Hepatocyte (in vitro differentiated cells): ENCODE data around the gene HASPIN. TPM values are rescaled to one million over a fixed set of nuclear protein-coding genes. Genes with fewer than 3 reads are reported as not detected.
A peak's percentile ranks its signal among the peaks of the same experiment; 100 is the strongest.

ENCODE experiments used
- DNase-seq: peaks from one replicate; pipeline ENCODE4 v3.0.0-alpha.2; 2016; ENCODE audit warnings: low spot score
- H2AFZ ChIP-seq: fragments of 200-600 bp; sonication (generic); 2 replicates; pipeline ENCODE4 v1.6.0; 2016; ENCODE audit warnings: antibody characterized with exemption, mild to moderate bottlenecking
- H3K27ac ChIP-seq: fragments of 200-600 bp; sonication (generic); 2 replicates; pipeline ENCODE4 v1.5.1; 2016; ENCODE audit warnings: mild to moderate bottlenecking
- H3K27me3 ChIP-seq: fragments of 200-600 bp; sonication (generic); 2 replicates; pipeline ENCODE4 v1.6.1; 2016
- H3K36me3 ChIP-seq: fragments of 200-600 bp; sonication (generic); replicated peaks from 2 replicates; pipeline ENCODE4 v1.5.1; 2016; ENCODE audit warnings: low read depth; ENCODE audit not compliant: insufficient read depth
- H3K4me1 ChIP-seq: fragments of 200-600 bp; sonication (generic); 2 replicates; pipeline ENCODE4 v1.5.1; 2016; ENCODE audit warnings: mild to moderate bottlenecking, moderate library complexity; ENCODE audit not compliant: insufficient read depth
- H3K4me2 ChIP-seq: fragments of 200-600 bp; sonication (generic); 2 replicates; pipeline ENCODE4 v1.6.0; 2016
- H3K4me3 ChIP-seq: fragments of 200-600 bp; sonication (generic); 2 replicates; pipeline ENCODE4 v1.5.1; 2016; ENCODE audit warnings: mild to moderate bottlenecking
- H3K79me2 ChIP-seq: fragments of 200-600 bp; sonication (generic); 2 replicates; pipeline ENCODE4 v1.6.0; 2017; ENCODE audit warnings: mild to moderate bottlenecking
- H3K9me2 ChIP-seq: fragments of 200-600 bp; sonication (generic); replicated peaks from 2 replicates; pipeline ENCODE4 v1.6.0; 2017; ENCODE audit warnings: mild to moderate bottlenecking; ENCODE audit not compliant: insufficient read depth
- H3K9me3 ChIP-seq: fragments of 200-600 bp; sonication (generic); 2 replicates; pipeline ENCODE4 v1.5.1; 2016; ENCODE audit warnings: low read depth, mild to moderate bottlenecking
- H4K20me1 ChIP-seq: fragments of 200-600 bp; sonication (generic); 2 replicates; pipeline ENCODE4 v1.6.0; 2016; ENCODE audit warnings: mild to moderate bottlenecking; ENCODE audit not compliant: insufficient read depth, poor library complexity, severe bottlenecking
- EZH2 ChIP-seq: fragments of 200-600 bp; sonication (generic); IDR thresholded peaks from 2 replicates; pipeline ENCODE4 v1.6.1; 2016; ENCODE audit warnings: antibody characterized with exemption, mild to moderate bottlenecking, borderline replicate concordance
- EZH2phosphoT487 ChIP-seq: fragments of 200-600 bp; sonication (generic); IDR thresholded peaks from one replicate; pipeline ENCODE4 v1.6.1; 2018; ENCODE audit warnings: antibody characterized with exemption, mild to moderate bottlenecking, low read depth, moderate library complexity; ENCODE audit not compliant: unreplicated experiment, severe bottlenecking
- WGBS: methylation state at CpG from one replicate; pipeline ENCODE4 v1.1.6; 2016; ENCODE audit warnings: low lambda C conversion rate; ENCODE audit errors: missing lambda C conversion rate; 5-methylcytosine and 5-hydroxymethylcytosine counted together
- polyA plus RNA-seq: library from polyadenylated mRNA; unstranded; fragments of >200 nt; fragmentation: Nextera tagmentation; extraction: Ambion mirVana; gene quantifications from 2 replicates; pipeline ENCODE4 v1.2.1, GENCODE V29; 2016
- total RNA-seq: library from RNA; depleted of rRNA; stranded (reverse); fragments of >200 nt; gene quantifications from 2 replicates; pipeline ENCODE4 v1.2.3, GENCODE V29; 2014
- TF ChIP-seq, protein P1 (sequence below): fragments of 200-600 bp; sonication (generic); IDR thresholded peaks from 2 replicates; pipeline ENCODE4 v1.5.1; 2016; ENCODE audit warnings: antibody characterized with exemption, mild to moderate bottlenecking; ENCODE audit not compliant: poor library complexity

HASPIN gene
- total and polyA plus RNA-seq, 2 experiments from 2014 or later = 1.1 to 1.5 TPM

DNA sequence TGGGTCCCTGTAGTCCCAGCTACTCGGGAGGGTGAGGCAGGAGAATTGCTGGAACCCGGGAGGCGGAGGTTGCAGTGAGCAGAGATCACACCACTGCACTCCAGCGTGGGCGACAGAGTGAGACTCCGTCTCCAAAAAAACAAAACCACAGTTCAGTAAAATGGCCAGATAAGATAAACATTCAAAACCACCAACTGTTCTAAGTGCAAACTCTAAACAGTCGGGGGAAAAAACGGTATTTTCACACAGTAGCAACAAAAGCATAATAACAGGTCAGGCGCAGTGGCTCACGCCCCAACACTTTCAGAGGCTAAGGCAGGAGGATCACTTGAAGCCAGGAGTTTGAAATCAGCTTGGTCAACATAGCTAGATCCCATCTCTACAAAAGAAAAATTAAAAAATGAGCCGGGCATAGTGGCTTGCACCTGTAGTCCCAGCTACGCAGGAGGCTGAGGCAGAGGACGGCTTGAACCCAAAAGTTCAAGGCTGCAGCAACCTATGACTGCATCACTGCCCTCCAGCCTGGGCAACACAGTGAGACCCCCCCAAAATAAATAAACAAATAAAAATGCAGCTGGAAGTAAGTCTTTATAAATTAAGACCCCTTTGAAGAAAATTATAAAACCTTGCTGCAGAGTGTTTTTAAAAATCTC is 10.8 kb upstream of the HASPIN start:
- H3K79me2 ChIP-seq = no peaks in the 10 kb centered on the region
- no peak overlapping the region for H3K4me3 ChIP-seq
- no peaks in the 10 kb centered on the region for H3K27me3 ChIP-seq
- no peak overlapping the region for H3K4me2 ChIP-seq
- H3K9me3 ChIP-seq = no peaks in the 10 kb centered on the region
- H2AFZ ChIP-seq = no peak overlapping the region
- H4K20me1 ChIP-seq = no peaks in the 10 kb centered on the region
- 88% methylated on average over 13 of the region's 13 CpGs for WGBS
- TF ChIP-seq EZH2 (no peak), EZH2phosphoT487 (no peak)
- TF ChIP-seq, protein P1, sequence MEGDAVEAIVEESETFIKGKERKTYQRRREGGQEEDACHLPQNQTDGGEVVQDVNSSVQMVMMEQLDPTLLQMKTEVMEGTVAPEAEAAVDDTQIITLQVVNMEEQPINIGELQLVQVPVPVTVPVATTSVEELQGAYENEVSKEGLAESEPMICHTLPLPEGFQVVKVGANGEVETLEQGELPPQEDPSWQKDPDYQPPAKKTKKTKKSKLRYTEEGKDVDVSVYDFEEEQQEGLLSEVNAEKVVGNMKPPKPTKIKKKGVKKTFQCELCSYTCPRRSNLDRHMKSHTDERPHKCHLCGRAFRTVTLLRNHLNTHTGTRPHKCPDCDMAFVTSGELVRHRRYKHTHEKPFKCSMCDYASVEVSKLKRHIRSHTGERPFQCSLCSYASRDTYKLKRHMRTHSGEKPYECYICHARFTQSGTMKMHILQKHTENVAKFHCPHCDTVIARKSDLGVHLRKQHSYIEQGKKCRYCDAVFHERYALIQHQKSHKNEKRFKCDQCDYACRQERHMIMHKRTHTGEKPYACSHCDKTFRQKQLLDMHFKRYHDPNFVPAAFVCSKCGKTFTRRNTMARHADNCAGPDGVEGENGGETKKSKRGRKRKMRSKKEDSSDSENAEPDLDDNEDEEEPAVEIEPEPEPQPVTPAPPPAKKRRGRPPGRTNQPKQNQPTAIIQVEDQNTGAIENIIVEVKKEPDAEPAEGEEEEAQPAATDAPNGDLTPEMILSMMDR = no peak
- DNase-seq = no peak
- no peaks in the 10 kb centered on the region for H3K4me1 ChIP-seq
- no peak overlapping the region for H3K27ac ChIP-seq
- no peaks in the 10 kb centered on the region for H3K36me3 ChIP-seq
- H3K9me2 ChIP-seq = no peaks in the 10 kb centered on the region

DNA sequence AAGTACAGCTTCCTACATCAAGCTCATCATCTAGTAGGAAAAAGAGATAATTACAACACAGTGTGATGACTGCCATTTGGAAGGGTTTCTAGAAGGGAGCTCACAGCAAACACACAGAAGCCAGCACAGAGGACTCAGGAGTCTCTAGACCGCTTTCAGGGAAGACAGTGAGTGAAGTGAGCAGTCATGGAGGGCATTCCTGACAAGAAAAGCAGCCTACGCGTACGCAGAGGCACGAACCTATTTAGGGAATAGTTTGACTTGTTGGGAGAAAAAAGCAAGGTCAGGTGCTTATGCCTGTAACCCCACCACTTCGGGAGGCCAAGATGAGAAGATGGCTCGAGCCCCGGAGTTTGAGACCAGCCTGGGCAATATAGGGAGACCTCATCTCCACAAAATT is 8.4 kb upstream of the HASPIN start:
- no peak for DNase-seq
- TF ChIP-seq EZH2 = no peak
- TF ChIP-seq, protein P1 = no peak
- no peak for TF ChIP-seq EZH2phosphoT487
- H4K20me1 ChIP-seq = no peaks in the 10 kb centered on the region
- H3K9me3 ChIP-seq = no peaks in the 10 kb centered on the region
- no peak overlapping the region for H3K4me3 ChIP-seq
- no peaks in the 10 kb centered on the region for H3K36me3 ChIP-seq
- no peak overlapping the region for H2AFZ ChIP-seq
- no peak overlapping the region for H3K27ac ChIP-seq
- H3K4me1 ChIP-seq = no peaks in the 10 kb centered on the region
- no peaks in the 10 kb centered on the region for H3K9me2 ChIP-seq
- WGBS = 93% methylated on average over 8 of the region's 8 CpGs
- no peaks in the 10 kb centered on the region for H3K79me2 ChIP-seq
- H3K4me2 ChIP-seq = no peak overlapping the region
- no peaks in the 10 kb centered on the region for H3K27me3 ChIP-seq

DNA sequence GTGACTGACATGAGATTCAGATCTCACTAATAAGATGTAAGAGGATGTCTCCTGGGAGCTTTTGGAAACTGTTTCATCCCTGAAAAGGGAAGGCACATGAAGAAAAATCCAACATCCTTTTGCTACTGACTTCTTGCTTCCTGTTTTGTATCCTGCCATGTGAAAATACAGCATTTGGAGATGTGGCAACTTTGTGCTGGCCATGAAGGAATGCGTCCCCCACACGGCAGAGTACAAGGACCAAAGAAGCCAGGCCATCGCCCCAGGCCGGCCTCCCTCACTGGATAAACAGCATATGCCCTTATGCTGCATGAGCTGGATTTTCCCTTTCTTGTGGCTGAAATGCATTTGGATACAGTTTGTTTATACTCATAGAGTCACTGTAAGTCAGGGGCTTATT is 5.5 kb upstream of the HASPIN start:
- Histone ChIP-seq H3K9me2 (no peaks in the 10 kb centered on the region), H3K36me3 (no peaks in the 10 kb centered on the region), H3K4me1 (peaks cover 11% of the 10 kb centered on the region), H4K20me1 (no peaks in the 10 kb centered on the region), H3K27me3 (no peaks in the 10 kb centered on the region), H3K79me2 (peaks cover 17% of the 10 kb centered on the region), H3K4me2 (no peak overlapping the region), H3K9me3 (no peaks in the 10 kb centered on the region), H2AFZ (no peak overlapping the region), H3K27ac (no peak overlapping the region), H3K4me3 (no peak overlapping the region)
- DNase-seq = no peak
- TF ChIP-seq EZH2phosphoT487 = no peak
- TF ChIP-seq EZH2 = no peak
- TF ChIP-seq, protein P1 = no peak
- WGBS = 90% methylated on average over 4 of the region's 4 CpGs

DNA sequence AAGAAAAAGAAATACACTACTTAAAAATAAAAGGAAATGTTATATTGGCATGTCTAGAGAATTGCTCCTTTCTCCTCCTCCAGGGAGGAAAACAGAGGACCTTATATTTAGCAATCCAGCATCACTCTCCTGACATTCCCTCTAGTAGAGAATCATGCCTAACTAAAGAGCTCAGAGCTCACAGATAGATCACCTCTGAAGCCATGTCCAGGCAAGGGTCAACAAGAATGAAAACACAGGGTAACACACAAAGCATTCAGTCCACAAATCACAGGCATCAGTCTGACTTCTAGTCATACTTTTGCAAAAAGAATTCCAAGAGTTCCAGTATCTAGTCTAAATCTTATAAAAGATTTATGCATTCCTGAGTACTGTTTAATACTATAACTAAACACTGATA is 4.4 kb upstream of the HASPIN start:
- no peaks in the 10 kb centered on the region for H3K27me3 ChIP-seq
- H3K9me3 ChIP-seq = no peaks in the 10 kb centered on the region
- peak overlapping the region; percentile 77 for H3K27ac ChIP-seq
- no peak for DNase-seq
- H3K4me3 ChIP-seq = no peak overlapping the region
- no peaks in the 10 kb centered on the region for H4K20me1 ChIP-seq
- no peak overlapping the region for H2AFZ ChIP-seq
- TF ChIP-seq EZH2phosphoT487 (no peak), EZH2 (no peak)
- TF ChIP-seq, protein P1 = no peak
- no peaks in the 10 kb centered on the region for H3K36me3 ChIP-seq
- peaks cover 11% of the 10 kb centered on the region for H3K4me1 ChIP-seq
- H3K9me2 ChIP-seq = no peaks in the 10 kb centered on the region
- H3K79me2 ChIP-seq = peaks cover 21% of the 10 kb centered on the region
- peak overlapping the region; percentile 4 for H3K4me2 ChIP-seq
